DMS53 (cell line): Measurements from ENCODE around the gene PTGER1.

Experiments used
- DNase-seq: peaks from one replicate; lab custom pipeline; 2025; lab: John Stamatoyannopoulos, UW

The PTGER1 gene

DNA sequence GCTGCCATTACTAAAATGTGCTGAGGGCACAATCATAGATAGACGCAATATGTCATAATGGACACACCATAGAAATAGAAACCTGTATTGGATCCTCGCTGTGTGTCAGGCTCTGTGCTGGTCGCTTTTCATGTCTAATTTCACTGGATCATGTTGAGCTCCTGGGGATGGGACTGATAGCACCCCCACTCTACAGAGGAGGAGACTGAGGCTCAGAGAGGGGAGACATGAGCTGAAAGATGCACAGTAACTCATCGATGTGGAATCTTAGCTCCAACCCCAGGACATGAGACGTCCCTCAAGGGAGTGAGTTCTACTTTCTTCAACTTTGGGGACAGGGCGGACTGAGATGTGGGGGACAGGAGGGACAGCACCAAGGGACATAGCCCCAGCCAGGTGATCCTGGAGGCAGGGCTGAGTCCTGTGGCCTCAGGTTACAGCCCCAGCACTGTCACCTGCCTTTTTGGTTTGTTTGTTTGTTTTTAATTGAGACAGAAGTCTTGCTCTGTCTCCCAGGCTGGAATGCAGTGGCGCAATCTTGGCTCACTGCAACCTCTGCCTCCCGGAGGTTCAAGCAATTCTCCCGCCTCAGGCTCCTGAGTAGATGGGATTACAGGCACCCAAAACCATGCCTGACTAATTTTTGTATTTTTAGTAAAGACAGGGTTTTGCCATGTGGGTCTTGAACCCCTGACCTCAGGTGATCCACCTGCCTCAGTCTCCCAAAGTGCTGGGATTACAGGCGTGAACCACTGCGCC is 27.4 kb upstream of the PTGER1 start:
- DNase-seq: peak; percentile 36

DNA sequence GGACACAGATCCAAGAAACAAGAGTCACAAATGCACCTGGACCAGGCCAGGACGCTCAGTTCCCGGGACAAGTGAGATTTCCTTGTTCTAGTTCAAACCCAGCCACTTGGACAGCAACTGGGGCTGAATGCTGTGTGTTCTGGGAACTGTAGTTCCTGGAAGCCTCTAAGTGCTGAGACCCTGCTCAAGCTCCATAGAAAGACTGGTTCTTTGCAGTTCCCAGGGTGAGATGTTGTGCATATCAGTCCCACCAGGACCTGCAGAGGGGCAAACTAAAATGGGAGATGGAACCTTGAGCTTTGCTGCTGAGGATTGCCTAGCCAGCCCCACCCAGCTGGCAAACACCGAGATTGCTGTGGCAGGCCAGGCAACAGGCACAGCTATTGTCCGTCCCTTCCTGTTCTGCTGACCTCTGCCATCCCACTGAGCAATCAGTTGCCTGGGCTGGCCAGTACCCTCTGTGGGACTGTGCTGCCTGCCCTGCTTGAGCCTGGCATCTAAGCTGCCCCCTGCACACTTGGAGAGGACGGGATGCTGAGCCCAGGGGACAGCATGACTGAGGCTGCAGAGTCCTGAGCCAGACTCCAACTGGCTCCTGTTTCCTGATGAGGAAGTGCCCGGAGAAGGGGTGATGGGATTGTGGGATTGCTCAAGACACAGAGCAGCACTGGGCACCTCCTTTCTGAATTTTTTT is 22.2 kb upstream of the PTGER1 start:
- peak; percentile 51 for DNase-seq

DNA sequence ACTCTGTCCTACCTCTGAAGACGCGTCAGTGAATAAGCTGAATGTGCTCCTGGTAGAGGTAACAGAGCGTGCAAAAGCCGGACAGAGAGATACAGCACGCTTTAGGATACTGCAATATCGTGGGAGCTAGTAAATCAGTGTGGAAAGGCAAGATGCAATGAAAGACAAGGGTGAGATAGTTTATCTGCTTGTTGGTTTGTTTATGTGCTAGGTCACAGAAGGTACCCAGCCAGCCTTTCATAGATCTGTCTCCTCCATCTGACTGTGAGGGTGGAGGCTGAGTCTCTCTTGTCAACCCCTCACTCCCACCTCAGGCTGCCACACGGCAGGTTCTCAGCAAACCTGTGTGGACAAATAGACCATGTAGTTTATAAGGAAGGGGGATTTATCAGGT is 21.7 kb upstream of the PTGER1 start:
- peak; percentile 61 for DNase-seq

DNA sequence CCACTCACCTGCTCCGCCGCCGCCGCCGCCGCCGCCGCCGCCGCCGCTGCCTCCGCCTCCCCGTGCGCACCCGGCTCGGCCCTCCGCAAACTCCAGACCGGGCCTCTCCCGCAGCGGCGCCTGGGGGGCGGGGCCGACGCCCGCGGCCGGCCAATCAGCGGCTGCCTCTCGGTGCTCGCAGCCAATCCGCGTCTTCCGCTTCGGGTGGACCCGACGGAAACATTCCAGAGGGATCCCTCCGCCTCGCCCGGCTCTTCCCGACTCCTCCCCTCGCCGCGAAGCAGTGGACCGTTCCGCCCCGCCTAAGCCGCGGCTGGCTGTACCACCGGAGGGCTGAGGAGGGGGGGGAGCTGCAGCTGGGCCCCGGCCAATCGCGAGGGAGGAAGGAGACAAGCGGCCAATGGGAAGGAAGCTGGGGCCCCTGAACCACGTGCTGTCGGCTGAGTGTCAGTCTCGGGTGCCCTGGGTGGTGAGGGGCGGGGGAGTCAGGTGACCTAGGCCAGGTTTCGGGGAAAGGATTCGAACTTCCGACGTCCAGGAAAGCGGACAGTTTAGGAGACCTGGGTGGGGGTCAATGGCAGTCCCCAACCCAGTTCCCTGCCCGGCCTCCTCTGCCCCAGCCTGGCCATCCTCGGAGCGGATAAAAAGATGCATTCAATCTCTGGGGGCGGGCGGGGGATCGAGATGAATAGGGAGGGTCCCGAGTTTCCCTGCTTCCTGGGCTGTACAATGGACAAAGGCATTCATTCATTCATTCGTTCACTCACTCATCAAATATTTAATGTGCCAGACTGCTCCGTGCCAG is 21.1 kb upstream of the PTGER1 start, which contains the start of gene GIPC1:
GIPC1 (minus strand) TSS at position 99 of the 805 bp plus-strand sequence. CDS start 13,151 bp downstream, outside the sequence.
- peak; percentile 98 for DNase-seq

DNA sequence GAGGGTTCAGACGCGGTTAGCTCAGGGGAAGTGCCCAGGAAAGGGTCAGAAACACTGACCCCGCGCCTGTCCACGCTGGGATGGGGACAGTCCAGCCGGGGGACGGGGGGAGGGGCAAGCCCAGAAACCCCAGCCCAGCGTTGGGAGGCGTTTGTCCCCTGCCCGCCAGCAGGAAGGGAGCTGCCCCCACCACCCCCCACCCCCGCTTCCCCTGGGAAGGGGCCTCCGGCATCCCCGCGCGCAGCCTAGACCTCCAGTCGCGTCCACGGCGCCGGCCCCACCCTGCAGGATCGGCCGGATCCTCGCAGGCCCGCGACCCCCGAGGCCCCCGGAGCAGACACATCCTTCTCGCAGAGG is 20.5 kb upstream of the PTGER1 start:
- no peak for DNase-seq

DNA sequence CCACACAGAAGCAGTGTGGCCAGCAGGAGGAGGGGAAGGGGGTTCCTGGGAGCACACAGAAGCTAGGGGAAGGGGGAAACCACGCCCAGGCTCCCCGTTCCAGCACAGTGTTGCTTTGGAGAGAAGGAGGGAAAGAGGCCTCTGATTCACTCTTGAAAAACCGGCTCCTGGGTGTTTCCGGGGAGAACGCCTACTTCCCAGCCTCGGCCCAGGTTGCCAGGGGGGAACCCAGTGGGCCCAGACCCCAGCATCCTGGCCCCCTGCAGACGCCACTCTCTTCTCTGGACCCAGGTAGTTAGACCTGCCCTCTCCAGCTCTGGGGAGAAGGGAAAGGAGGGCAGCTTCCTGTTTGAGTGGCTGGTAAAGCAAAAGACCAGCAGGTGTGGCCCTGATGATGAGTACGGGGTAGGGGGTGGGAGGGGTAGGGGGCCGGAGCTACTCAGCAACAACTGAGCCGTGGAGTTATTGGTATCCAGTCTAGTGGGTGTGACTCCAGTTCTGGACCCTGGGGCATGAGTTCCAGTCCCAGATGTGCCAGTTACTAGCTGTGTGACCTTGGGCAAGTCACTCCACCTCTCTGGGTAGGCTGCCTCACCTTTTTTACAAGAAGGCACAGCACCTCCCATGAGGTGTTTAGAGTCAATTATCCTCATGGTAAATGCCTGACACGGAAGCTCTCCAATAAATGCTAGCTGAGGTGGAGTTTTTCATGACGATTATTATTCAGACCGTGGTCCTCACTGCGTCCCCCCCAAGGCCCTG is 19.9 kb upstream of the PTGER1 start:
- peak; percentile 50 for DNase-seq

DNA sequence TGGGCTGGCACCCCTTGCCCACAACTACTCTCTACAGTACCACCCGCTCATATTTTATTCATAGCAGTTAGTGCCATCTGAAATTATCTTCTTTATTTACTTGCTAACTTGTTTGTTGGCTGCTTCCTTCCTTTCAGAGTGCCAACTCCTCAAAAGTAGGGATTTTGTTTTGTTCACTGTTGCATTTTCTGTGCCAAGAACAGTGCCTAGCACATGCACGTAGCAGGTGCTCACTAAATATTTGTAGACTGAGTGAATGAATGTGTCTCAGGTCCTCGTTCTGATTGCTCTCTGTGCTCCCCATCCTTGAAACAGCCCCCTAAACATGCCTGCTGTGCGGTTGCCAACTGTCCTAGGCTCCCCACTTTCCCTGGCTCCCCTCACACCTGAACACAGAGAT is 19.3 kb upstream of the PTGER1 start:
- DNase-seq: no peak

DNA sequence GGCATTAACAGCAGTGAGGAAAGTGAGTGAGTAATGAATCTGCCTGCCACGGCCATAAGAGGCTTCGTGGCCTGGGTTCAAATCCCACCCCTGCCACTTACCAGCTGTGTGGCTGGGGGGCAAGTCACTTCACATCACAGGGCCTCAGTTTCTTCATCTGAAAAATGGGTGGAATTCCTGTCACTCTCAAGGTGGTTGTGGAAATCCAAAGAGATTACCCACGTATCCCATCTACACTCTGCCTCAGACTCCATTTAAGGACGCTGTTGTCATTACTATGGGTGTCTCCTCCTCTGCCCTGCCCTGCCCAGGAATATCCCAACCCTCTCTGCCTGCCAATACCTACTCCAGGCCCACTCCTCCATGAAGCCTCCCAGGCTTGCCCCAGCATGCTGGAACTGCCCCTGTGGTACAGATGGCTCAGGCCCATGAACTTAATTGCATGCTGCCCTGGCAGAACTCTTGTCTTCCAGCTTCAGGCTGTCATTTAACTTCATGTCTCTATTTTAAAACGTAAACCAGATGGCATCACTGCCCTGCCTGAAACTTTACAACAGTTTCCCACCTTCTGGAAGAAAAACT is 17.7 kb upstream of the PTGER1 start:
- no peak for DNase-seq

DNA sequence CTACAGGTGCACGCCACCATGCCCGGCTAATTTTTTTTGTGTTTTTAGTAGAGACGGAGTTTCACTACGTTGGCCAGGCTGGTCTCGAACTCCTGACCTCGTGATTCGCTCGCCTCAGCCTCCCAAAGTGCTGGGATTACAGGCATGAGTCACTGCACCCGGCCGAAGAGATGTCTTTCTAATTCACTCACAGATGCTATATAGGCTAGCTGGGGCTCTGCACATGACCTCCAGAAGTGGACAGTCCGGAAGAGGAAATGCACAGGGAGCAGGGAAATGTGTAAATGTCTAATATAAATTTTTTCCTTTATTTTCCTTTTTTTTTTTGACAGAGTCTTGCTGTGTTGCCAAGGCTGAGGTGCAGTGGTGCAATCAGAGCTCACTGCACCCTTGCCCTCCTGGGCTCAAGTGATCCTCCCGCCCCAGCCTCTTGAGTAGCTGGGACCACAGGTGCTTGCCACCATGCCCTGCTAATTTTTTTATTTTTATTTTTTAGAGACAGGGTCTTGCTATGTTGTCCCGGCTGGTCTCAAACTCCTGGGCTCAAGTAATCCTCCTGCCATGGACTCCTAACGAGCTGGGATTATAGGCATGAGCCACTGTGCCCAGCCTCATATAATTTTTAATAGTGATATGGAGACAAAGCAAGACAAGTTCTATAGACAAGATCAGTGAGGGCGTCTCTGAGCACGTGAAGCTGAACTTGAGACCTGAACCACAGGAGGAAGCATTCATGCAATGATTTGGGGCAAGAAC is 12.4 kb upstream of the PTGER1 start:
- no peak for DNase-seq

DNA sequence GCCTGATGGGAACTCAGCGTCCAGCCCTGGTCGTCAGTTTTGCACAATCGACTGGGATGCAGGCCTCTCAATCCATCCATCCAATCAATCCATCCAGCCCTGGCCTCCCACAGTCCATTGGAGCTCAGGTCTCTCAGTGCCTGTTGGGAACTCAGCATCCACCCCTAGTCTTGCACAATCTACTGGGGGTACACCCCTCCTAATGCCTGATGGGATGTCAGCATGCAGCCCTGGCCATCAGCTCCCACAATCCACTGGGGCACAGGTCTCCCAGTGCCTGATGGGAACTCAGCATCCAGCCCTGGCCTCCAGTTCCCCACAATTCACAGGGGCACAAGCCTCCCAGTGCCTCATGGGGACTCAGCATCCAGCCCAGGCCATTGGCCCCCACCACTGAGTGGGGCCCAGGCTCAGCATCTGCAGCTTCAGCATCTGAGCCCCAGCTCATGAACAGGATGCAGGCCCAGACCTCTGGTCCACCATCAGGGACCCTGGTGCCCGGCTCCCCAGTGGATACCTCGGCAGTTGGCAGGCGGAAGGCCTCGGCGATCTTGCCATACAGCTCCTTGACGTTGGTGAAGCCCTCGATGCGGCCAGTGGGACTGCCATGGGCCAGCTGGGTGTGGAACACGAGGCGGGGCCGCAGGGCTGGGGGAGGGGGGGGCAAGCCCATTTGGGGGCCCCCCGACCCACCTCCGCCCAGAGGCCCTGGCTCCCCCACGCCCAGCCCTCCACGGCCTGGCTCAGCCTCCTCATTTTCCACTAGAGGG is 7.2 kb upstream of the PTGER1 start:
- no peak for DNase-seq

DNA sequence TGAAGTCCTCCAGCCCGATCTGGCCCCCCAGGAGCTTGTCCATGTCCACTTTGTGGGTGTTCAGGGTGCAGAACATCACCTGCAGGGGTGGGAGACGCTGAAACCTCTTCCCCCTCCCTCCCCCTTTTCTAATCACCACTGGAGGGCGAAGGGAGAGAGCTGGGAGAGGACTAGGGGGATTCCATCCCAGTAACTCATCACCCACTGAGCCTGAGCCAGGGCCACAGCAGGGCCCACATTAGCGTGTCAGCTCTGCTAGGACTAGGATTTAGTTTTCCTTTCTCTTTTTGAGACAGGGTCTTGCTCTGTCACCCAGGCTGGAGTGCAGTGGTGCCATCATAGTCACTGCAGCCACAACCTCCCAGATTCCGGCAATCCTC is 5.5 kb upstream of the PTGER1 start:
- DNase-seq: no peak

DNA sequence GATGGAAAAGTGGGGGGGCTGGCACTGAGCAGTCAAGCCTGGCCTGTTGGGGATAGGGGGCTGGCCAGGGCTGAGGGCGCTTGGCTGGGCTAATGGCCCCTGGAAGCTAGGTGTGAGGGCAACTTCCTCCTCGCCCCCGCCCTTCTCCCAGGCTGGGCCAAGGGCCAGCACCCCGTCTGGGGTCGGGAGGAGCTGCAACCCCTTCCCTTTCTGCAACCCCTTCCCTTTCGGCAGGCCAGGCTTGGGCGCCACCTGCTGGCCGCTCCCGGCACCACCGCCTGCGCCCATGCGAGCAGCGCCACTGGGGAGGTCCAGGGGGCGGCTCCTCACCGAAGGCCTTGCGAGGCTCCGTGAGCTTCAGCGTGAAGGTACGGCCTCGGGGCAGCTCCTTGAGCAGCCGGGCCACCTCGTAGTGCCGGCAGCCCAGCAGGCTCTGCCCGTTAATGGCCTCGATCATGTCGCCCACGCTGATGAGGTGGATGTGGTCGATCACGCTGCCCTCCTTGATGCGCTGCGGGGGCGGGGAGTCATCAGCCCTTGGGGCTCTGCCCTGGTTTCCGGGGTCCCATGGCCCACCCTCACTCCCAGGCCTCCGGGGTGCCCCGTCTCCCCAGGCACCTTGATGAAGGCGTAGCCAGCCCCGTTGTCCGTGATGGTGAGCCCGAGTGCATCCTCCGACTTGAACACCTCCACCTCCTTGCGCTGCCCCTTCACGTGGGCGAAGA is 5.0 kb upstream of the PTGER1 start:
- peak; percentile 39 for DNase-seq

DNA sequence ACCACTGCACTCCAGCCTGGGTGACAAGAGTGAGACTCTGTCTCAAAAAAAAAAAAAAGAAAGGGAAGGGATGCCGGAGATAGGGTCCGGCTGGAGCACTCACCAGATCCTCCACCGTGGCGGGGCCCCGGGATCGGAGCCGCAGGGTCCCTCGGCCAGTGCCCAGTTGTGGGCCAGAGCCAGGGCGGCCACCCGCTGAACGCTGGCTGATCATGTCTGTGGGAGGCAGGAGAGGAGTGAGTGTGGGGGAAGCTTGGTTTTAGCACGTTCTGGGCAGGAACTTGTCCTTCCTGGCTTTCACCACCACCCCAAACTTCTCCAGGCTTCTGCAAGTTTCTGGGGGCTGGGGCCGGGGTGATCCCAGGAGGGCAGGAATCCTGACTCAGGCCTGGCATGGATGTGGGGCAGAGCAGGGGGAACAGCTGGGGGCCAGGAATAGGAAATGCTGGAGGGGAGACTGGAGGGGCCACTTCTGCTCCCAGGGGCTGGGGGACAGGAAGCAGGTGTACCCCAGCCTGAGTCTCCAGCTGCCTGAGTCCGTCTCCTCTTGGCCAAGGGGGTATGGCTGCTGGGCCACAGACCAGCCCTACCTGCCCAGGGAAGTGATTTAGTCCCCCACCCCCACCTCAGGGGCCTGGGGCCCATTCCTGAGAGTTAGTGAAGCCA is 4.3 kb upstream of the PTGER1 start:
- no peak for DNase-seq

DNA sequence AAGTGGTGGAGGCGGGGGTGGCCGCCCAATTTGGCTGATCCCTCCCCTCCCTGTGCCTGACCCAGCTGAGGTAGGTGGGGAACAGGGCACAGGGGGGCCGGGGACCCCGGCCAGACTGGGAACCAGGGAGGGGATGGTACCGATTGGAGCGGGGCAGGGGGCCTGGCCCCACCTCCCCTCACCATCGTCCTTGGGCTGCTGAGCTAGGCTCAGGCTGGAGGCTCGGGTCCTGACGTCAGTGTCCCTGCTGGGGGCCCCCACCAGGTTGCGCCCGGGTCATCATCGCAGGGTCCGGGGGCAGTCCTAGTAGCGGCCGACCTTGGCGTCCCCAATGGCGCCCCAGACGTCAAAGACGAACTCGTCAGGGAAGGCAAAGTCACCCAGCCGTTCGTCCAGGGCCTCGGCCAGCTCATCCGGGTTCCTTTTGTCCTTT is 3.0 kb upstream of the PTGER1 start:
- no peak for DNase-seq

DNA sequence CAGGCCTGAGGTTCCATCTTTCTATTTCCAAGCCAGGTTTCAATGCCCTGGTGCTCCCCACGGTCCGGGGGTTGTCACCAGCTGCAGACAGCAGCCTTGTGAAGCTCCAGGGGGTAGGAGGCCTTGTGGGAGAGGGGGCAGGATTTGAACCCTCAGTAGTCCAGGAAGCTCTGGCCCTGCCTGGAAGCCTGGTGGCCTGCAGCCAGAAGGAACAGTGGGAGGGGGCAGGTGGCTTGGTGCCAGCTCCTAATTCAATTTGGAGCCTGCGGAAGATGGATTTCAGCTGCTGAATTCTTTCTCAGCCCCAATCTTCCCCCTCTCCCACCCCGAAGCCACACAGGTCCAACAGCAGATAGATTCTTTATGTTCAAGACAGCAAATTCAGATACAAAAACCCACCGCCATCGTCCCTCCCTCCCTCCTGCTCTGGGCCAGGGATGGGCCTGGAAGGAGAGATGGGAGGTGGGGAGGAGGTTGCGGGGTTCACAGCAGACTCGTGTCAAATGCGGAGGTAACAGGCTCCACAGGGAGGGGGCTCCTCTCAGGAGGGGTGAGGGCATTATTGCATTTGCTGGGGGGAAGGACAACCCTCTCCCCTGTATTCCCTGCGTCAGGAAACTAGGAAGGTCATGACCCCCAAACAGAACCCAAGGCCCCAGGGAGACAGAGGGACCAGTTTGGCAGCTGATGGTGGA is 2.4 kb upstream of the PTGER1 start:
- no peak for DNase-seq

DNA sequence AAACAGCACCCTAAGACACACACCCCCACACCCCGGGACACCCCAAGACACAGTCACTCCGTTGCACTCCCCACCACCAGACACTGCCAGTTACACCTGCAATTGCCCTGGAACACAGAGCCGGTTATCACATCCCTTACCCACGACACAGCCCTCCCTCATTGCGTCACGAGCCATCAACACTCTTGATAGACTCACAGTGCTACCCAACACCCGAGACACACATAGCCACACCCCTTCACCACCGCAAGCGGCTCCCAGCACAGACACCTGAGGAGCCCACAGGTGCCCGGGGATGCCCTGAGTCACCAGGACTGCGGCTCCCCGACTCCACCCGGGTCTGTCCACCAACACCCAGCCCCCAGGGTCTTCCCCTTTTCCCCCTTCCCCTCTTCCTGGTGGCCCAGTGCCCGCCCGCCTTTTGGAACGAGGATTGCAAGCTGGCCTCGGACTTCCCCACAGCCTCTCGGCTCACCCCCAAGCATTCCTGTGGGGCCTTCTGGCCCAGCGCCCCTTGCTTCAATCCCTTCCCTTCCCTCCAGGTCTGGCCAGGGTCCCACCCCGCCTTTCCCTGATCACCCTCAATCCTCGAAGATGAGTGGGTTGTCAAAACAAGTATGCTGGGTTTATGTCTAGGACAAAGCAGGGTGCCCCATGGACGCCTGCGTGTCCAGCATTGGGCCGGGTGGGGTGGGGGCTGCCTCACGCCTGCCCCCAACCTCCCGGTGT is 1.7 kb upstream of the PTGER1 start:
- peak; percentile 89 for DNase-seq

DNA sequence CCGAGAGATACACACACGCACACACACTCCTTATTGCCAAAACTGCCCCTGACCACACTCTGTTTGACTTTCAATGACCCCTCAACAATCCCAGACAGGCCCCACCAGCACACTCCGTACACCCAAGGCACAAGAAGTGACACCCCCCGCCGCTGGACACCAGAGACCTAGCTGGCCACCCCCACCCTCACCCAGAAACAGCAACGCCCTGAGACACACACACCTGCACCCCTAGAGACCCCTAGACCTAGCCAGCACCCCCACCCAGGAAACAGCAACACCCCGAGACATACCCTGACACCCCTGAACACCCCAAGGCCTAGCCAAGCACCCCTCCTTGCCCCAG is 1.1 kb upstream of the PTGER1 start:
- no peak for DNase-seq

DNA sequence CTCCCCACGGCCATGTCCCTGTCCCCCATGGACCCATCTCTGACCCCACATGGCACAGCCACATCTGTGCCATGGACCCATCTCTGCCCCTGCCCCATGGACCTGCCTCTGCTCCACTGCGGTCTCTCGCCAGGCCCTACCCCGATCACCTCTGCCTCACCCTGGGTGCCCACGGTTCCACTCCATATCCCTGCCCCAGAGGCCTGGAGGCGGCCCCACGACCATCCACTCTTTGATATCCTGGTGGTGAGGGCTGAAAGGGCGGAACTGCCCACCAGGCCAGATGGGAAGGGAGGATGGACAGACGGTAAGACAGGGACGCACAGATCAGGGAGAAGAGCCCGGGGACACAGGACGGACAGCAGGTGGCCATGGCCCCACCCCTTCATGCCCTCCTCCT is 327 bp downstream of the PTGER1 start:
- no peak for DNase-seq
